HG02981 (cell line): ENCODE data around the gene LYZ.
A peak's percentile ranks its signal among the peaks of the same experiment; 100 is the strongest.

ENCODE experiments used
- ATAC-seq: cut with Tn5 transposase; IDR thresholded peaks from one replicate; pipeline ENCODE4 v1.9.1; 2021; ENCODE audit warnings: mild to moderate bottlenecking, moderate library complexity; ENCODE audit not compliant: unreplicated experiment

The LYZ gene

GRCh38 chr12:69338120-69338859, 9.9 kb upstream of the LYZ start:
- no peak for ATAC-seq

GRCh38 chr12:69338936-69339335, 9.2 kb upstream of the LYZ start:
- ATAC-seq = no peak

- no peak for ATAC-seq
Measured at GRCh38 chr12:69339999-69340398, 8.2 kb upstream of the LYZ start.

GRCh38 chr12:69341328-69341727, 6.9 kb upstream of the LYZ start:
- ATAC-seq = no peak

- no peak for ATAC-seq
Measured at GRCh38 chr12:69342421-69342820, 5.8 kb upstream of the LYZ start.

- ATAC-seq = no peak
Measured at GRCh38 chr12:69343357-69343756, 4.8 kb upstream of the LYZ start.

GRCh38 chr12:69343885-69344612, 4.1 kb upstream of the LYZ start:
- ATAC-seq = no peak

GRCh38 chr12:69345077-69345476, 3.1 kb upstream of the LYZ start:
- ATAC-seq = no peak

- no peak for ATAC-seq
Measured at GRCh38 chr12:69345742-69346141, 2.4 kb upstream of the LYZ start.

GRCh38 chr12:69350002-69350626, 1.9 kb downstream of the LYZ start:
- ATAC-seq = no peak

- ATAC-seq = no peak
Measured at GRCh38 chr12:69350777-69351176, 2.6 kb downstream of the LYZ start.

- no peak for ATAC-seq
Measured at GRCh38 chr12:69351462-69352236, 3.5 kb downstream of the LYZ start.

GRCh38 chr12:69352904-69353303, 4.7 kb downstream of the LYZ start:
- ATAC-seq = no peak

GRCh38 chr12:69354172-69354555, 6.0 kb downstream of the LYZ start:
- no peak for ATAC-seq

GRCh38 chr12:69354556-69355187, 6.5 kb downstream of the LYZ start:
- ATAC-seq = no peak

- no peak for ATAC-seq
Measured at GRCh38 chr12:69355363-69356028, 7.3 kb downstream of the LYZ start.

GRCh38 chr12:69359531-69360347, 11.6 kb downstream of the LYZ start, which contains the start of gene YEATS4:
TSS of gene YEATS4 (plus strand) at chr12:69359743. CDS start at chr12:69359973, 230 bp downstream.
- peak; percentile 85 for ATAC-seq

- no peak for ATAC-seq
Measured at GRCh38 chr12:69360348-69360672, 12.1 kb downstream of the LYZ start.

GRCh38 chr12:69366796-69367195, 18.6 kb downstream of the LYZ start:
- no peak for ATAC-seq
